Measurements from ENCODE around the gene GREB1.

Gene GREB1

DNA sequence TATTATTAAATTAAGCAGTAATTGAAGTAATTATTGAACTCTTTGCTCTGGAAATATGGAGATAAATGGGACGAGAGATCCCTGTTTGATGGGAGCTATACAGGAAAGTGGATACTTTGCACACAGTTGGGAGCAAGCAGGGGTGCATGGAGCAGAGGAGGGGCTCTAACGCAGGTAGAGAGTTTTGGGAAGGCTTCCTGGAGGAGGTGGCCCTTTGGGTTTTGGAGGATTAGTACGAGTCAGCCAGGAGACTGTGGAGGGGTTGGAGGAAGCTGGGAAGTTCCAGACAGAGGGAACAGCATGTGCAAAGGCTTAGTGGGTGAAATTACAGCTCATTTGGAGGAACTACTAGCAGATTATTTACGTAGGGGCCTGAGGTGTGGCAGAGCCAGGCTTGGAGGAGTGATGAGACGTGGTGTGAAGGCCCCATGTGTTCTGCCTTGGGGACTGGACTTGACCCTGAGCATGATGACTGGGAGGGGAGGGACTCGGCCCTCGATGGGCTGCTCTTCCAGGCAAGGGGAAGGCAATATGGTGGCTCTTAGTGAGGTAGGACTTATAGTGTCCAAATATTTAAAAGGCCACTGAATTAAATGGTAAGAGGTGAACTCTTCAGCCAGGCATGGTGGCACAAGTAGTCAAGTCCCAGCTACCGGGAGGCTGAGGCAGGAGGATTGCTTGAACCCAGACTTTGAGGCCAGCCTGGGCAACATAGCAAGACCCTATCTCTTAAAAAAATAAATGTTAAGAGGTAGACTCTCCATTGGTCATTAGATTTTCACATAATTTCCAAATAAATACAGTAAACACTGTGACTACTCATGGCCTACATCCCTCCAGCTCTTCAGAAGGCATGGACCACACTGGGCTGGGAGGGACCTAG is 30.2 kb downstream of the GREB1 start:
- DNase-seq, result no peak

DNA sequence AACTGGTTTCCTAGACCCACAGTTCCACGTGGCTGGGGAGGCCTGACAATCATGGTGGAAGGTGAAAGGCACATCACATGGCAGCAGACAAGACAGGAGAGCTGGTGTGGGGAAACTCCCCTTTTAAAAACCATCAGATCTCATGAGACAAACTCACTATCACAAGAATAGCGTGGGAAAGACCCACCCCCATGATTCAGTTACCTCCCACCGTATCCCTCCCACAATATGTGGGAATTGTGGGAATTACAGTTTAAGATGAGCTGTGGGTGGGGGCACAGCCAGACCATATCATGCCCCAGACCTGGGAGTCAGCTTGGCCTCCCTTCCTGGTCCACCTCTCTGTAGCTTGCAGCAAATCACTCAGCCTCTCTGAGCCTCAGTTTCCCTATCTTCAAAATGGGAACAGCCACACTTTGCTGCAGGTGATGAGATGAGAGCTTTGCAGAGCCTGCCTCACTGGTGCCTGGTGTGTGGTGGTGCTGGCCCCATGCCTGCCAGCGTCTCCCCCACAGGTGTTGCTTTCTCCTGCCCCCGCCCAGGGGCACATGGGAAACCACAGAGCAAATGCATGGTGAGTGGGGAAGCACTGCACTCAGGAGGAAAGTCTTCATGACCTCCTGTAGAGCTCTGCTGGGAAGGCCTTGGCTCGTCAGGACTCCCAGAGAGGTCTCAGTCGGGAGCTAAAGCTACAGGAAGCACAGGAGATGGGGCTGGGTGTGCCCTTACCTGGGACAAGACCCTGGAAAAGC is 31.1 kb downstream of the GREB1 start:
- no peak for DNase-seq

DNA sequence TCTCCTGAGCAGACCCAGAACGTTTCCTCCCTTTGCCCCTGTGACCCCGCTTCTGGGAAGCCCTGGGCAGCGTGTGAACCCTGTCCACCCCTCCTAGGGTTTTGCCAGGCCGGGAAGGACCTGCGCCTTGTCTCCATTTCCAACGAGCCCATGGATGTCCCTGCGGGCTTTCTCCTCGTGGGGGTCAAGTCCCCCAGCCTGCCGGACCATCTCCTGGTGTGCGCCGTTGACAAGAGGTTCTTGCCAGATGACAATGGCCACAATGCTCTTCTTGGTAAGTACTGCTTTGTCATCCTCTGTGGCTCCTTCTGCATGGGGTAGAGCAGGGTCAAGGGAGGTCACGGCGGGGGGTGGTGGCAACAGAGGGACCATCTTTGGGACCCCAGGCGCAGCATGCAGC is 32.5 kb downstream of the GREB1 start:
- DNase-seq, result no peak

- no peak for DNase-seq
Observed at GRCh38 chr2:11567631-11568031, 33.8 kb downstream of the GREB1 start.

- no peak for DNase-seq
Observed at GRCh38 chr2:11568436-11568835, 34.6 kb downstream of the GREB1 start.

- no peak for DNase-seq
Observed at GRCh38 chr2:11569636-11570035, 35.8 kb downstream of the GREB1 start.

GRCh38 chr2:11571170-11571569 is 37.3 kb downstream of the GREB1 start:
- no peak for DNase-seq

- DNase-seq, result no peak
Observed at GRCh38 chr2:11572996-11573395, 39.2 kb downstream of the GREB1 start.

GRCh38 chr2:11573418-11574175 is 39.8 kb downstream of the GREB1 start:
- DNase-seq, result no peak

GRCh38 chr2:11574176-11575046 is 40.6 kb downstream of the GREB1 start:
- DNase-seq, result no peak

DNA sequence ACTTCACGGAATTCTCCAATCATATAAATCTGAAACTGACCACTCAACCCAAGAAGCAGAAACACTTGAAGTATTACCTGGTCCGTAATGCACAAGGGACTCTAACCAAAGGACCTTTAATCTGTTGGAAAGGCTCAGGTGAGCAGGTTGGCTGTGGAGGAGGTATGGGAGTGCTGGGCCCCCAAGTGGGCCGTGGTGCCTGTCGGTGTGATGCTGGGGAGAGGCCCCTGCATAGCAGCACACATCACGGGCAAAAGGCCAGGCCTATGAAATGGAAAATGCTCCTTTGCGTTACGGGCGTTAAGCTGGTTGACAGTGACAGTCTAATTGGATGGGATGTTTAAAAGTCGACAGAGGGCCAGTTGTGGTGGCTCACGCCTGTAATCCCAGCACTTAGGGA is 42.6 kb downstream of the GREB1 start:
- no peak for DNase-seq

- no peak for DNase-seq
Observed at GRCh38 chr2:11577101-11577883, 43.4 kb downstream of the GREB1 start.

GRCh38 chr2:11578081-11578948 is 44.5 kb downstream of the GREB1 start:
- no peak for DNase-seq

GRCh38 chr2:11578986-11579774 is 45.3 kb downstream of the GREB1 start:
- DNase-seq, result no peak

DNA sequence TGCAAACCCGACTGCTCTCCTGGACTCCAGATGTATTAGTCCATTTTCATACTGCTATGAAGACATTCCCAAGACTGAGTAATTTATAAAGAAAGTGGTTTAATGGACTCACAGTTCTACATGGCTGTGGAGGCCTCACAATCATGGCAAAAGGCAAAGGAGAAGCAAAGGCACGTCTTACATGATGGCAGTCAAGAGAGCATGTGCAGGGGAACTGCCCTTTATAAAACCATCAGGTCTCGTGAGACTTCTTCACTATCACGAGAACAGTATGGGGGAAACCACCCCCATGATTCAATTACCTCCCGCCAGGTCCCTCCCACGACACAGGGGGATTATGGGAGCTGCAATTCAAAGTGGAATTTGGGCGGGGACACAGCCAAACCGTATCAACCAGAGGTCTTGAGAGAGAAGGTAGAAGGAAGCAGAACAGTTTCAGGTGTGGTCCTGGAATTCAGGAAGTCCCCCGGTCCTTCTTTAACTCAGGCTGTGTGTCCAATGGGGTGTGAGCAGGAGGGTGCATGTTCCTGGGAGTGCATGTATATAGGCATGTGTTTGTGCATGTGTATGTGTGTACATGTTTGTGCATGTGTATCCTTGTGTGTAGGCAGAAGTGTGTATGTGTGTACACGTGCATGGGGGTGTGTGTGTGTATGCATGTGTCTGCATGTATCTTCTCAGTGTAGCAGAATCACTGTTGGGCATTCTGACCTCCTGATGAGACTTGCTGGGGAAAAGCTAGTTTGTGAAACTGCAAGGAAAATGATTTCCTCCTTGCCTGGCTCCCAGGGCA is 46.2 kb downstream of the GREB1 start:
- no peak for DNase-seq

- no peak for DNase-seq
Observed at GRCh38 chr2:11580697-11581096, 46.9 kb downstream of the GREB1 start.

- no peak for DNase-seq
Observed at GRCh38 chr2:11581124-11581796, 47.4 kb downstream of the GREB1 start.
